ENCODE results near the gene PCNX2. TPM values are rescaled to one million over a fixed set of nuclear protein-coding genes. Genes with fewer than 3 reads are reported as not detected.

PCNX2 gene
- total RNA-seq, 4 donors from 2014 or later, result 5.9 to 21.7 (median 10.3) TPM

DNA sequence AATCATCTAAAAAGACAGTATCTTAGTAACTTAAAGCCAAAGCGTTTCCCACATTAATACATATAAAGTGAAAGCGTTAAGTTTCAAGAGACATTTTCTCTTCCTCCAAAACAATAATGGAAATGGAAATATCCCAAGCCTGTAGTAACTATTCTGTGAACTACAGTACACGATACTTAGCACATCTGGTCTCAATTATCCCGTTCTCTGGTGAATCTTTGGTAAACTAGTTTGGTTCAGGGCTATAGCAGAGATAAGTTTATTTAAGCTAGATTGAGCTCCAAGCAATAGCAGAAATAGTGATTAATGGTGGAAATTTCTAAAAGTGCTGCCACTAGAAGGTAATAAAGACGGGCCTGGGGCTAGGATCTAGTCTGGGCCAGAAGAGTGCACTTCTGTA, 55.2 kb downstream of the PCNX2 start:
- WGBS, 2 donors (ENCODE audit: low coverage in 1 of 2), result 73 to 84% methylated on average over 3 to 4 of the region's 5 CpGs
- peaks cover 0 to 8% of the 10 kb centered on the region in 2 donors for H3K36me3 ChIP-seq
- no peaks in the 10 kb centered on the region for H3K27me3 ChIP-seq
- TF ChIP-seq POLR2AphosphoS5 (IDR thresholded peaks at IDR 0.05), result no peak
- TF ChIP-seq POLR2A (IDR thresholded peaks at IDR 0.05), result no peak
- TF ChIP-seq, protein P1, sequence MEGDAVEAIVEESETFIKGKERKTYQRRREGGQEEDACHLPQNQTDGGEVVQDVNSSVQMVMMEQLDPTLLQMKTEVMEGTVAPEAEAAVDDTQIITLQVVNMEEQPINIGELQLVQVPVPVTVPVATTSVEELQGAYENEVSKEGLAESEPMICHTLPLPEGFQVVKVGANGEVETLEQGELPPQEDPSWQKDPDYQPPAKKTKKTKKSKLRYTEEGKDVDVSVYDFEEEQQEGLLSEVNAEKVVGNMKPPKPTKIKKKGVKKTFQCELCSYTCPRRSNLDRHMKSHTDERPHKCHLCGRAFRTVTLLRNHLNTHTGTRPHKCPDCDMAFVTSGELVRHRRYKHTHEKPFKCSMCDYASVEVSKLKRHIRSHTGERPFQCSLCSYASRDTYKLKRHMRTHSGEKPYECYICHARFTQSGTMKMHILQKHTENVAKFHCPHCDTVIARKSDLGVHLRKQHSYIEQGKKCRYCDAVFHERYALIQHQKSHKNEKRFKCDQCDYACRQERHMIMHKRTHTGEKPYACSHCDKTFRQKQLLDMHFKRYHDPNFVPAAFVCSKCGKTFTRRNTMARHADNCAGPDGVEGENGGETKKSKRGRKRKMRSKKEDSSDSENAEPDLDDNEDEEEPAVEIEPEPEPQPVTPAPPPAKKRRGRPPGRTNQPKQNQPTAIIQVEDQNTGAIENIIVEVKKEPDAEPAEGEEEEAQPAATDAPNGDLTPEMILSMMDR (IDR thresholded peaks at IDR 0.05), result no peak
- no peak for TF ChIP-seq EP300 (IDR thresholded peaks at IDR 0.05)
- H3K9me3 ChIP-seq, result no peaks in the 10 kb centered on the region
- no peak overlapping the region for H3K4me3 ChIP-seq
- no peak for ATAC-seq
- H3K27ac ChIP-seq, result no peak overlapping the region
- peaks cover 0 to 18% (median 0%) of the 10 kb centered on the region in 3 donors for H3K4me1 ChIP-seq

DNA sequence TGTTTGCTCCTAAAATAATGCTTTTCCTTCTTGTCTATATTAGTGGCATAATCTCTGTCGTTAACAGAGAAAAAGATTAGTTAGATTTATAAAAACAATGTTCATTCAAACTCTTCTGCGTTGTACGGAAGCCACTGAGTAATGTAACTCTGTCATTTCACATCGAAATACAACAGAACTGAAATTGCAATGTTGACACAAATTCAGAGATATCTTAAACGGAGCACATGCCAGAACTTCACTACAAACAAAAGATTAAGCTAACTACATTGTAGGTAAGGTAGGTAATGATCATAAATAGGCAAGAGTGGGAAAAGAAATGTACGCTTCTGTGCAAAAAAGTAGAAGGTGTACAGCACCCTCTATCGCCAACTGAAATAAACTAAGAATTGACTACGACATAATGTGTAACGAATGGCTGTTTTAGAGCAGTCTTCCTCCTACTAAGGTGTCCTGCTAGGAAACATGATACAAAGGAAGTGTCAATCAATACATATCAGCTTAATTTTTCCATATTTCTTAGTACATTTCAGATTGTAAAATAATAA, 56.6 kb downstream of the PCNX2 start:
- H3K4me3 ChIP-seq, result no peak overlapping the region
- H3K27ac ChIP-seq, result no peak overlapping the region
- TF ChIP-seq EP300 (IDR thresholded peaks at IDR 0.05), result no peak
- no peak for TF ChIP-seq POLR2A (IDR thresholded peaks at IDR 0.05)
- no peak for TF ChIP-seq POLR2AphosphoS5 (IDR thresholded peaks at IDR 0.05)
- TF ChIP-seq, protein P1 (IDR thresholded peaks at IDR 0.05), result no peak
- WGBS, 2 donors (ENCODE audit: low coverage in 1 of 2), result 66 to 73% methylated on average over 9 of the region's 9 CpGs
- no peak for ATAC-seq
- H3K36me3 ChIP-seq, result peaks cover 0 to 14% of the 10 kb centered on the region in 2 donors
- no peaks in the 10 kb centered on the region for H3K27me3 ChIP-seq
- H3K4me1 ChIP-seq, result peaks cover 0 to 18% (median 0%) of the 10 kb centered on the region in 3 donors
- H3K9me3 ChIP-seq, result no peaks in the 10 kb centered on the region

DNA sequence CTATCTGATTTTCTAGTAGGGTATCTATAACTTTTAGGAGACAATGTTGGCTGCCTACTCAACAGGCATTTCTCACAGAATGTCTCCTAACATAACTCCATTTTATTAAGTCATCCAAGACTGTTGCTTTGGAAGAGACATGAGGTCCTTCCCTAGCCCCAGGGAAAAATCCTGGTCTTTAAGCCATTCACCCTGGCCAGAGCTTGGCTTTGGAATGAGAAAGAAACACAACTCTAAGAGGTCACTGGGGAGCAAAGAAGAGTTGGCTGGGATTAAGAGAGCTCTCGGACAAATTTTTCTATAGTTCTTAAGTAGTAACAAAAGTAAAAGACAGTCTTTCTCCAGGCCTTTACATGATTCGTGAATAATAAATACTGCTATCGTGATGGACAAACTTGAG, 57.9 kb downstream of the PCNX2 start:
- TF ChIP-seq, protein P1 (IDR thresholded peaks at IDR 0.05), result no peak
- TF ChIP-seq POLR2A (IDR thresholded peaks at IDR 0.05) (no peak), POLR2AphosphoS5 (IDR thresholded peaks at IDR 0.05) (no peak), EP300 (IDR thresholded peaks at IDR 0.05) (no peak)
- Histone ChIP-seq H3K4me3 (no peak overlapping the region), H3K36me3 (peaks cover 0 to 14% of the 10 kb centered on the region in 2 donors), H3K4me1 (peaks cover 0 to 13% (median 0%) of the 10 kb centered on the region in 3 donors), H3K27ac (no peak overlapping the region), H3K9me3 (no peaks in the 10 kb centered on the region), H3K27me3 (no peaks in the 10 kb centered on the region)
- ATAC-seq, result no peak
- 69 to 87% methylated on average over 2 to 3 of the region's 3 CpGs for WGBS, 2 donors (ENCODE audit: low coverage in 1 of 2)

DNA sequence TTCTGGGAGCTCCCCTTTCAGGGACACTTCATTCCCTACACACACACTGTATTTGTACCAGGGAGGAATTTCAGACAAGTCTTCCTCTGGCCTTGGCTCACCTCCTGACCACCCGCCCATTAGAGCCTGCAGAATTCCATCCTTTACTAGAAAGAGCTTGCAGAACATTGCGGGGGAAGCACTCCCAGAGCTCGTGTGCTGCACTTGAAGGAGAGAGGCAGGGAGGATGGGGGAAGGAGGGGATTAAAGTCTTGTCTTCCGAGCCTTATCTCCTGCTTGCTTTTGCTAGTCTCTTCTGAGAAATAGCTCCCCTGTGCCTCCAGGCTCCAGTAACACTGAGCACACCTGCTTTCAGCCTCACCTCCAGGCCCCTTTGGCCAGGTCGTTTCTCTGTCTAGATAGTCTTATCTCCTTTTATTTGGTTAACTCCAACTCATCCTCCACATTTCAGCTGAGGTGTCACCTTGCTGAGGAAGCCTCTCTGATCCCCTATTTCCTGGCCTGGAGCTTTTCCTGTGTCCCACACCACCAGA, 62.0 kb downstream of the PCNX2 start:
- WGBS, 2 donors (ENCODE audit: low coverage in 1 of 2), result 63 to 79% methylated on average over 2 to 3 of the region's 5 CpGs

More for the DNA sequence above, 62.0 kb downstream of the PCNX2 start:
- Histone ChIP-seq H3K4me3 (no peak overlapping the region), H3K9me3 (no peaks in the 10 kb centered on the region), H3K27me3 (no peaks in the 10 kb centered on the region), H3K27ac (no peak overlapping the region), H3K36me3 (peaks cover 0 to 14% of the 10 kb centered on the region in 2 donors), H3K4me1 (no peaks in the 10 kb centered on the region)
- TF ChIP-seq EP300 (IDR thresholded peaks at IDR 0.05) (no peak), POLR2AphosphoS5 (IDR thresholded peaks at IDR 0.05) (no peak), POLR2A (IDR thresholded peaks at IDR 0.05) (no peak)
- TF ChIP-seq, protein P1 (IDR thresholded peaks at IDR 0.05), result no peak
- ATAC-seq, result no peak
